Activated T-cell treated with anti-CD3 and anti-CD28 coated beads, Interleukin-2, amount 50 U/mL, for 4 hours (primary cell): Measurements from ENCODE around the gene MBOAT1. TPM values are rescaled to one million over a fixed set of nuclear protein-coding genes. Genes with fewer than 3 reads are reported as not detected.

Source experiments
- ATAC-seq, 2 donors: fragments of 200-7000 bp; cut with Tn5 transposase; one replicate each; pipeline ENCODE4 v1.10.0; 2021
- DNase-seq: peaks from one replicate; pipeline ENCODE4 v3.0.0-alpha.2; 2020
- H3K27me3 Mint-ChIP-seq: one replicate; pipeline ENCODE4 v1.8.0; 2021; ENCODE audit warnings: low read depth, mixed read lengths
- H3K36me3 Mint-ChIP-seq: one replicate; pipeline ENCODE4 v1.8.0; 2022; ENCODE audit warnings: mixed read lengths; ENCODE audit not compliant: insufficient read depth
- H3K4me1 Mint-ChIP-seq: one replicate; pipeline ENCODE4 v1.8.0; 2021; ENCODE audit warnings: low read depth, mixed read lengths
- H3K4me3 Mint-ChIP-seq: one replicate; pipeline ENCODE4 v1.8.0; 2021; ENCODE audit warnings: mild to moderate bottlenecking, moderate library complexity, mixed read lengths
- H3K9me3 Mint-ChIP-seq: one replicate; pipeline ENCODE4 v1.8.0; 2021; ENCODE audit warnings: mixed read lengths
- total RNA-seq, 3 donors: library from RNA; stranded (reverse); gene quantifications; one replicate each; pipeline ENCODE4 v1.2.1, GENCODE V29; 2021

MBOAT1 gene
- total RNA-seq, 3 donors from 2014 or later: 2.2 to 5.1 (median 4.4) TPM

DNA sequence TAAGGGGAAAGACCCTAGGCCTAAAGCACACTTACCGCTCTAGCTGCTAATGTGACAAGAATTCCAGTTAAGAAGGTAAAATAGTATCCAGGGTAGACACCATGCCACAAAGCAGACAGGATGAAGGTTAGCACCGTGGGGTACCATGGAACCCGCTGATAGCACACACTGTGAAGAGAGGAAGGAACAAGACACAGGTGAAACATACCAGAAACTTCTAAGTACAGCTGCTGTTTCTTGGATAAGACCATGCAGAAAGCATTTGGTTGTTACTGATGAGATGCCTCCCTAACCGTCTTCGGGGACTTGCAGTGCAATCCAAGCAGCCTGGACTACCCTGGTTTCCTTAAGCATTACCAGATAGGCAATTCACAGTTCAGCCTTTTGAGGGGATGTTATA lies 99.4 kb downstream of the MBOAT1 start:
- no peak overlapping the region for H3K4me3 Mint-ChIP-seq
- ATAC-seq (no peak), DNase-seq (no peak)
- no peaks in the 10 kb centered on the region for H3K27me3 Mint-ChIP-seq
- peaks cover 29% of the 10 kb centered on the region for H3K36me3 Mint-ChIP-seq
- H3K9me3 Mint-ChIP-seq: no peaks in the 10 kb centered on the region
- no peaks in the 10 kb centered on the region for H3K4me1 Mint-ChIP-seq

DNA sequence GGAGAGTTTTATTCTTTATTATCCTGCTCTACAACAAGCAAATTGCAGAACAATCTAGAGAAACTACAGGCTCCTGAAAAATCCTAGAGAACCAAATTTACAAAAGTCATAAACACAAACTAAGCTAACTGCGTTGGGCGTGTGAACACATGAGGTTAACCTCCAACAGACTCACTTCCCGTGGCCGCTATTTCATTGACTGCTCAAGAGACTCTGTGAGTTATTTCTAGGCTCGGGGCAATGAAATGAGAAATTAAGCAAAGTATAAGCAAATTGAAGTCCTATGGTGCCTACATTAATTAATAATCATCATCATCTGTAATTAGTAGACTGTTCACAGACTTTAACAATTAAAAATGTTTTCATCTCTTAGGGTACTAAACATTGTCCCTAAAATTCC lies 100.0 kb downstream of the MBOAT1 start:
- no peak for ATAC-seq

DNA sequence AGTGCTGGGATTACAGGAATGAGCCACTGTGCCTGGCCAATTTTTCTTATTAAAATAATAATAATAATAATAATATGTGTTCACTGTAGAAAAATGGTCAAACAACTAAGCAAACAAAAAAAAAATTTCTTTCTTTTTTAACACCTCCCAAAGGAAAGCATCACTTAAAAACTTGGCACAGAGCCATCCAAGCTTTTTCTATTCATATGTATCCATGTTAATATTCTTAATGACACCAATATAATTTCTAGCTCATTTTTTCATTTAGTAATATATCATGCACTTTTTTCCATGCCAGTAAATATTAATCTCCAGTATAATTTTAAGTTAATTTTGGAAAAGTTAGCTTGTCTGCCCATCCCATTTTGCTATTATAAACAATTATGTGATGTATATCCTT lies 101.8 kb downstream of the MBOAT1 start:
- Mint-ChIP-seq H3K9me3 (no peaks in the 10 kb centered on the region), H3K4me3 (no peak overlapping the region), H3K27me3 (no peaks in the 10 kb centered on the region), H3K4me1 (no peaks in the 10 kb centered on the region), H3K36me3 (peaks cover 28% of the 10 kb centered on the region)
- DNase-seq (no peak), ATAC-seq (no peak)

More for the DNA sequence above, 100.0 kb downstream of the MBOAT1 start:
- H3K27me3 Mint-ChIP-seq: no peaks in the 10 kb centered on the region
- H3K4me1 Mint-ChIP-seq: no peaks in the 10 kb centered on the region
- H3K36me3 Mint-ChIP-seq: peaks cover 24% of the 10 kb centered on the region
- DNase-seq: no peak
- no peaks in the 10 kb centered on the region for H3K9me3 Mint-ChIP-seq
- no peak overlapping the region for H3K4me3 Mint-ChIP-seq

- no peaks in the 10 kb centered on the region for H3K4me1 Mint-ChIP-seq
- DNase-seq: no peak
- no peaks in the 10 kb centered on the region for H3K9me3 Mint-ChIP-seq
- H3K36me3 Mint-ChIP-seq: peaks cover 24% of the 10 kb centered on the region
- no peak for ATAC-seq
- H3K27me3 Mint-ChIP-seq: no peaks in the 10 kb centered on the region
- H3K4me3 Mint-ChIP-seq: no peak overlapping the region
Observed at GRCh38 chr6:20109526-20109925, 102.7 kb downstream of the MBOAT1 start.

DNA sequence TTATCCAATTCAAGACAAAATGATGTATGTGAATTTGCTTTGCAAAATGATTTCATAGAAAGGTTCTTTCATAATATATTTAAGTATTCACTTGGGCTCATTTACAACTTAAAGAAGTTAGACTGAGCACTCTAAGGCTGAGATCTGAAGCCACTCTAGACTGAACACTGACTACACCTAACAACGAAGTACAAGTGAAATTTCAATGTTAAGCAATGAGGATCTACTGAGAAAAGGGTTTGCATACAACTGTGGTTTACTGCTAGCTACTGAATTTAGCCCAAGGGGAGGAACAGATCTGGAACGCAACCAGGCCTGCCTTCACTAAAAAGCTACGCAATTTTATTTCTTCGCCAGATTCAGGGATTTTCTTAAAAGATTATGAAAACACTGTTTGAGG lies 106.4 kb downstream of the MBOAT1 start:
- H3K4me1 Mint-ChIP-seq: no peaks in the 10 kb centered on the region
- no peaks in the 10 kb centered on the region for H3K27me3 Mint-ChIP-seq
- no peaks in the 10 kb centered on the region for H3K9me3 Mint-ChIP-seq
- peaks cover 22% of the 10 kb centered on the region for H3K36me3 Mint-ChIP-seq
- no peak overlapping the region for H3K4me3 Mint-ChIP-seq
- DNase-seq (no peak), ATAC-seq (no peak)

DNA sequence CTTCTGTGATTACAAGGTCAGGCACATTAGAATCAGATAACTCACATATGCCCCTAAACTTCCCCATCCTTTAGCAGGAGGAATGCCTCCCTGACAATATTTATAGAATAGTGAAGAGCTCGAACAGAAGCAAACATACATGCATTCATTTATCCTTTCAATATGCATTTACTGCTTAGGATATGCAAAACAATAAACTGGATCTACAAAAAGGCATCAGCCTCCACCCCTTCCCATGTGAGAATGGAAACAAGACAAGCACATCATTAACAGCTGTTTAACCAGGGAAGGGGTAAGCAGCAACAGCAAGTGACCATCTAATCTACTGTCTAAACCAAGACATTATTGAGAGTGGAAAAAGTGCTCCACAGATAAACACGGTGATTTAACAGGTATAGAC lies 107.6 kb downstream of the MBOAT1 start:
- Mint-ChIP-seq H3K27me3 (no peaks in the 10 kb centered on the region), H3K9me3 (no peaks in the 10 kb centered on the region), H3K4me1 (no peaks in the 10 kb centered on the region), H3K36me3 (peaks cover 22% of the 10 kb centered on the region), H3K4me3 (no peak overlapping the region)
- no peak for DNase-seq
- no peak for ATAC-seq

GRCh38 chr6:20102397-20103073 lies 109.7 kb downstream of the MBOAT1 start:
- H3K9me3 Mint-ChIP-seq: no peaks in the 10 kb centered on the region
- H3K27me3 Mint-ChIP-seq: no peaks in the 10 kb centered on the region
- DNase-seq (no peak), ATAC-seq (no peak)
- H3K4me3 Mint-ChIP-seq: no peak overlapping the region
- peaks cover 11% of the 10 kb centered on the region for H3K36me3 Mint-ChIP-seq
- H3K4me1 Mint-ChIP-seq: no peaks in the 10 kb centered on the region

DNA sequence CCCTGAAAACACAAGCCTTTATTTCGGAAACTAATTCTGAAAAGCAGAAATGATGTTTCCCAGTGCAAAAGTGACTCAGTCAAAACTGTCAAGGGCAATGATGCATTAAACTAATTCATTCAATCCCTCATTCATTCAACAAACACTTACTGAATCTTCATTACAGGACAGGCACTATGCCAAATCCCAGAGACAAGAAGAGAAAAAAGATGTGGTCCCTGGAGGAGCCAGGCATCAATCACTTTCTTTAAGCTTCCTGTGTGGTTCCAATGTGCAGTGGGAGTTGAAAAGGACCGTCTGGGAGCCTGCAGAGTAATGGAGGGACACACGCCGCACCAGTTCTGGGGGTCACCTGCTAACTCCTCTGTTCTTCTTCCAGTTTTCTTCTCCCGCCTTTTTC lies 113.1 kb downstream of the MBOAT1 start:
- DNase-seq: no peak
- no peak for ATAC-seq
- Mint-ChIP-seq H3K4me3 (no peak overlapping the region), H3K36me3 (peaks cover 4% of the 10 kb centered on the region), H3K9me3 (no peaks in the 10 kb centered on the region), H3K27me3 (no peaks in the 10 kb centered on the region), H3K4me1 (no peaks in the 10 kb centered on the region)

DNA sequence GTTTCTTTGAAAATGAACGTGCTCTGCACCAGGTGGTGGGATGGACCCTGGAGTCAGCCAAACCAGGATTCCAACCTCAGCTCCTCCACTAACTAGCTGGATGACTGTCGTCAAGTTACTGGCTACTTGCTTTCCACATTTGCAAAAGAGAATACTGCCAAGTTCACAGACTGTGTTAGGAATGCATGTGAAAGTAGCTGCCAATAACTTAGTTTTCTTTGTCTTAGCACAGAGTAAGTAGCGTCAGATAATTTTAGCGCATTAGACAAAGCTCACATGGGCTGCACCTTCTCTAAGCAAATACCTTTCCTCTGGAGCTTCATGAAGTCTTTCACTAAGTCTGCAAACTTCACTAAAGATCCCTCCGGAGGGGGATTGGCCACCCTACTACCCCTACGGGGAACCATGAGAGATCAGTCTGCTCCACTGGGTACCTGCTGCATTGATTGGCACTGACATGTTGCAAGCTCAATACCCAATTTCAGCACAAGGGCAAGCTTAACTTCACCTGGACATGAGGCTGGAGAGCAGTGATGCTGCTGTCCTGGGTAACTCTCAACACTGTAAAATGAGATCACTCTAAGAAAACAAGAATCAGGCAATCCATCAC lies 113.9 kb downstream of the MBOAT1 start:
- H3K36me3 Mint-ChIP-seq: peaks cover 4% of the 10 kb centered on the region
- H3K27me3 Mint-ChIP-seq: no peaks in the 10 kb centered on the region
- no peak overlapping the region for H3K4me3 Mint-ChIP-seq
- no peaks in the 10 kb centered on the region for H3K4me1 Mint-ChIP-seq
- ATAC-seq: no peak
- no peak for DNase-seq
- H3K9me3 Mint-ChIP-seq: no peaks in the 10 kb centered on the region

DNA sequence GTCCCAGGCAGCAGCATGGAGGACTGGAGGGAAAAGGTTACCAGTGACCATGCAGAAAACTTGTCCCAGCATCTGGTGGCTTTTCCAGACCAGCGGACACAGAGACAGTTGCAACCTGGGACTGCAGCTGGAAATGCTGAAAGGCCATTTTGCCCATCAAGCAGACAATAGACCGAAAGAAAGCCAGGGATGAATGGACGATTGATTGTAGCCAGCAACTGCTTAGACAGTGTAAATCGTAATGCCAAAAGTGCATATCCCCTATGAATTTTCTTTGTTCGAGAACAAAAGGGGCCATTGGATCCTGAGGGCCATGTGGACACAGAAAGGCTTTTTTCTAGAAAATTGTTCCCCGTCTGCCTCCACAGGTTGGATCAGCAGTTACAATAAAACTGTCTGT lies 115.7 kb downstream of the MBOAT1 start:
- Mint-ChIP-seq H3K4me3 (no peak overlapping the region), H3K9me3 (no peaks in the 10 kb centered on the region), H3K36me3 (no peaks in the 10 kb centered on the region), H3K27me3 (no peaks in the 10 kb centered on the region), H3K4me1 (no peaks in the 10 kb centered on the region)
- ATAC-seq (no peak), DNase-seq (no peak)

GRCh38 chr6:20095436-20095835 lies 116.8 kb downstream of the MBOAT1 start:
- Mint-ChIP-seq H3K9me3 (no peaks in the 10 kb centered on the region), H3K27me3 (no peaks in the 10 kb centered on the region), H3K36me3 (no peaks in the 10 kb centered on the region), H3K4me1 (no peaks in the 10 kb centered on the region), H3K4me3 (no peak overlapping the region)
- ATAC-seq (no peak), DNase-seq (no peak)

DNA sequence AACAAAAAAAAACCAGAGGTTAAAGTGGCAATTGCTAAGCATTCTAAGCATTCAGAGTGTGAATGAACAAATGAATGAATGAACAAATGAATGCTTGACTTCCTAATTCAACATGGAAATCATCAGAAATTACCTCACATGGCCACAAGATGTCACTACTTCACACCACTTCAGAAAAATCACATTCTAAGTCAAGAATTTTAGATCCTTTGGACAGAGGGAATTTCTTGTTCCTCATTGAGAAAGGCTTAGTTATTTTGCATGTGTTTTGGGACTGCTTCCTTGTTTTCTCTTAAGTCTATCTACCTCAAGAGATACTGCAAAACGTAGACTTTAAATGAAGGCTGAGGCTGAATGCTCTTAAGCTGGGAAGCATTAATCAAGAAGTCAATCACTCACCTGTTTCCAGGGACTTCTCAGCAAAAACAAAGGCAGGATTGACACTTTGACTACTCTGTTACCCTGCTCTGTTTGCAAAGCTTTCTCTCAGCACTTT lies 120.2 kb downstream of the MBOAT1 start:
- no peak for ATAC-seq
- Mint-ChIP-seq H3K27me3 (no peaks in the 10 kb centered on the region), H3K4me3 (no peak overlapping the region), H3K4me1 (no peaks in the 10 kb centered on the region), H3K9me3 (no peaks in the 10 kb centered on the region), H3K36me3 (no peaks in the 10 kb centered on the region)
- no peak for DNase-seq

DNA sequence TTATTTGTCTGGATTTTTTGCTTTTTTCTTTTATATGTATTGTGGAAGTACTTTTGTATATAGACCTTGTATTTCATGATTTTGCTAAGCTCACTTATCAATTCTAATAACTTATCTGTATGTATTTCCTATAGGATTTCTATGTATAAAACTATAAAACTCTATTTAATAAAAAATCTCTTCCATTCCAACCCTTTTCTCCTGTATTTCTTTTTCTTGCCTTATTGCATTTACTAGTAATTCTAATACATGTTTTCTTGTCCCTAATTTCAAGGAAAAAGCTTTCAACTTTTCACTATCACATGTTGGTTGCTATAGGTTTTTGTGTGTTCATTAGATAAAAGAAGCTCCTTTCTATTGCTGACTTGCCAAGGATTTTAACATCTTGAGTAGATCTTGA lies 125.3 kb downstream of the MBOAT1 start:
- Mint-ChIP-seq H3K9me3 (no peaks in the 10 kb centered on the region), H3K4me3 (no peak overlapping the region), H3K27me3 (no peaks in the 10 kb centered on the region), H3K4me1 (no peaks in the 10 kb centered on the region), H3K36me3 (no peaks in the 10 kb centered on the region)
- ATAC-seq (no peak), DNase-seq (no peak)

- H3K4me1 Mint-ChIP-seq: no peaks in the 10 kb centered on the region
- H3K36me3 Mint-ChIP-seq: no peaks in the 10 kb centered on the region
- DNase-seq (no peak), ATAC-seq (no peak)
- no peaks in the 10 kb centered on the region for H3K27me3 Mint-ChIP-seq
- no peaks in the 10 kb centered on the region for H3K9me3 Mint-ChIP-seq
- H3K4me3 Mint-ChIP-seq: no peak overlapping the region
Observed at GRCh38 chr6:20085817-20086216, 126.5 kb downstream of the MBOAT1 start.

DNA sequence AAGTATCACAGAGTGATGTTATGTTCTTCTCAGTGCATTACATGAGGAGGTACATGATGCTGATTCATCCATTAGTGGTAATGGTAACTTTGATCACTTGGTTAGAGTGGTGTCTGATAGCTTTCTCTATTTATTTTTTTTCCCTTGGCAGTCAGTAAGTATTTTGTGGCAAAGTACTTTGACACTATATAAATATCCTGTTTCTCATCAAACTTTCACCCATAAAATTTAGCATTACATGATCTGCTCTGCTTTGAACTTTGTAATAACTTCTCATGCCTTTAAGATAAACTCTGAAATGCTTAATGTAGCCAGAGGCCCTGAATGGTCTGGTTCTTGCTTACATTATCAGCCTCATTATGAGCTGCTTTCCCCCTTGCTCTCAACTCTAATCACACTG lies 127.9 kb downstream of the MBOAT1 start:
- H3K4me1 Mint-ChIP-seq: no peaks in the 10 kb centered on the region
- H3K9me3 Mint-ChIP-seq: peaks cover 3% of the 10 kb centered on the region
- ATAC-seq (no peak), DNase-seq (no peak)
- H3K36me3 Mint-ChIP-seq: no peaks in the 10 kb centered on the region
- no peak overlapping the region for H3K4me3 Mint-ChIP-seq
- no peaks in the 10 kb centered on the region for H3K27me3 Mint-ChIP-seq
